GM12801 (cell line): ENCODE data around the gene TRPM3.

ENCODE experiments used
- TF ChIP-seq, protein P1 (sequence below): IDR thresholded peaks from one replicate; pipeline ENCODE4 v1.5.1; 2011; ENCODE audit warnings: control low read depth; ENCODE audit not compliant: insufficient read length; ENCODE audit errors: extremely low read depth

The TRPM3 gene

DNA sequence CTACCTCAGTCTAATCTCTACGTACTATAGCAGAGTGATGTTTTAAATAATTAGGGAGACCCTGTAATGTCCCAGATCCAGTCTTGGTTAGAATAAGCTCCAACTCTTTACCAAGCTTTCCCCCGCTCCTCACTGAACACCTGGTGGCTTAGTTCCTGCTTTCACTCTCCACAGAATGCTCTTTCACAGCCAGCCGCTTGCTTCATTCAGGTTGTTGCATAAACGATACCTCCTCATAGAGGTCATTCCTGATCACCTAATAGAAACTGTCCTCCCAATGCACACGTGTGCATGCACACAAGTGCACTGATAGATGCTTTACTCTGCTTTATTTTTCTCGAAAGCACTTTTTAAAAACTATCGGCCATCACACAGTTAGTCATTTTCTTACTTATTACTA, 298.1 kb downstream of the TRPM3 start:
- TF ChIP-seq, protein P1, sequence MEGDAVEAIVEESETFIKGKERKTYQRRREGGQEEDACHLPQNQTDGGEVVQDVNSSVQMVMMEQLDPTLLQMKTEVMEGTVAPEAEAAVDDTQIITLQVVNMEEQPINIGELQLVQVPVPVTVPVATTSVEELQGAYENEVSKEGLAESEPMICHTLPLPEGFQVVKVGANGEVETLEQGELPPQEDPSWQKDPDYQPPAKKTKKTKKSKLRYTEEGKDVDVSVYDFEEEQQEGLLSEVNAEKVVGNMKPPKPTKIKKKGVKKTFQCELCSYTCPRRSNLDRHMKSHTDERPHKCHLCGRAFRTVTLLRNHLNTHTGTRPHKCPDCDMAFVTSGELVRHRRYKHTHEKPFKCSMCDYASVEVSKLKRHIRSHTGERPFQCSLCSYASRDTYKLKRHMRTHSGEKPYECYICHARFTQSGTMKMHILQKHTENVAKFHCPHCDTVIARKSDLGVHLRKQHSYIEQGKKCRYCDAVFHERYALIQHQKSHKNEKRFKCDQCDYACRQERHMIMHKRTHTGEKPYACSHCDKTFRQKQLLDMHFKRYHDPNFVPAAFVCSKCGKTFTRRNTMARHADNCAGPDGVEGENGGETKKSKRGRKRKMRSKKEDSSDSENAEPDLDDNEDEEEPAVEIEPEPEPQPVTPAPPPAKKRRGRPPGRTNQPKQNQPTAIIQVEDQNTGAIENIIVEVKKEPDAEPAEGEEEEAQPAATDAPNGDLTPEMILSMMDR = no peak

DNA sequence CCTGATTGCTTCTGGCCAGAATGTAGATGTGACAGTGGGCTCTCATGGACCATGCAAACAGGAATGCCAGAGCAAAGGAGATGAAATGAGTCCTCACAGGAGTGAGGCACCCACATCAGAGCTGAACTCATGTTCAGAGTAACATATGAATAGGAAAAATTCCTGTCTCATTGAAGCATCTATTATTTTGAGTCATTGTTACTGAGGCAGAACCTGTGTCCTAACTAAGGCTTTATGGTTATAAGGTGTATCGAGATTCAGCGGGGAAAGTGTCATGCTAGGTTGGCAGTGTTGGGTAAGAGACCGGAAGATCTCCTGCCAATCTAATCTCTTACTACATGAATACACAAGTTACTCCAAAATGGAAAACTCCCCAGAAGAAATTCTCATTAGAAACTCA, 304.1 kb downstream of the TRPM3 start:
- TF ChIP-seq, protein P1 = no peak

DNA sequence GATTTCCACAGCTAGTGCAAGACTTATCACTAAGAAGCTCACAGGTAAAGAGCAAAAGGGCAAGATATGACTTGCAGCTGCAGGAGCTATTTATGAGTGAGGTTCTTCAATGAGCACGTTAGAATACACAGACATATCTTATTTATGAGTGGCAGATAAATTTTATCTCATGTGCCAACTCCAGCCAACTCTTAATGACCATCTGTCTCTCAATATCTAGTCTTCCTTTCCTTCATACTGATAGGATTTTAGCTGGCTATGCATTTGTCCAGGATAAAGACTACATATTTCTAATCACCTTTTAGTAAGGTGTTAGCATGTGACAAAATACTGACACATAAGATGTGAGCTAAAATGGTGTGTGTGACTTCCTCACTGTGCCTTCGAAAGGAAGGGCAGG, 304.5 kb downstream of the TRPM3 start:
- TF ChIP-seq, protein P1 = no peak

DNA sequence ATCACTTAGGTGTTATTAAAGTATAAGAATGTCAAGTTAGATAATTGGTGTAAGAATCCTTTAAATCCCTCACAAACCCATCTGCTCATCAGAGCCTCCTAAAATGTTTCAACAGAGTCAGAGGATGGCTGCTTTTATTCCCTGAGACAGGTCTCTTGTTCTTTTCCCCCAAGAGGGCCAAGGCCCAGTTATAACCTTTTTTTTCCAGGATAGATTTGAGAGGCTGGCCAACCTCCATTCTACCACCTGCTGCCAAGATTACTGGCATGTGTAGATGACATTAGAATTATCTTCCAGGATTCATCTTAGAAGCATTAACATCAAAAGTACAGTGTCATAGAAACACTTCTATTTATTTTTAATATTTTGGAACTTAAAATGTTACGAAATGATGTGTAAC, 305.1 kb downstream of the TRPM3 start:
- TF ChIP-seq, protein P1 = no peak

DNA sequence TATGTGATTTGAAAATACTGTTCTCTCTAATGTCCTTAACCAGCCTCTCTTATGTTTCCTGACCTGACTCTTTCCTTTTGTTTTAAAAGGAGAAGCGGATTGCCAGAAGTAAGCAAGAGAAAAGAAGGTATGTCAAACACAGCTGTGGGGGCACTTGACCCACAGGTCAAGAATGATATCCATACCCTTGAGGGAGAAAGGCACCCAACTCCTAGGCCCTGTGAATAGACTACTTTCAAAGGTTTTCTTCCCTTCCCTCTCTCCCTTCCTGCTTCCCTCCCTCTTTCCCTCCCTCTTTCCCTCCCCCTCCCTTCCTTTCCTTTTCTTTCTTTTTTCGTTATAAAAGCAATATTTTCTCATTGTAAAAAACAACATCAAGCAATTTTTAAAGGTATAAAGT, 306.8 kb downstream of the TRPM3 start:
- TF ChIP-seq, protein P1 = no peak

DNA sequence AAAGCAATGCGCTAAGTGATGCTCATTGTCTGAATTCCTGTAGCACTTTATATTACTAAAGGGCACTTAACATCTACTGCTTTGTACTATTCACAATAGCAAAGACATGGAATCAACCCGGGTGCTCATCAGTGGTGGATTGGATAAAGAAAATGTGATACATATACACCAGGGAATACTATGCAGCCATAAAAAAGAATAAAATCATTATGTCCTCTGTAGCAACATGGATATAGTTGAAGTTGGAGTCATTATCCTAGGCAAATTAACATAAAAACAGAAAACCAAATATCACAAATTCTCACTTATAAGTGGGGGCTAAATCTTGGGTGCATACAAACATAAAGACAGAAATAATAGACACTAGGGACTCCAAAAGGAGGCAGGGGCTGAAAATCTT, 308.3 kb downstream of the TRPM3 start:
- TF ChIP-seq, protein P1 = no peak

DNA sequence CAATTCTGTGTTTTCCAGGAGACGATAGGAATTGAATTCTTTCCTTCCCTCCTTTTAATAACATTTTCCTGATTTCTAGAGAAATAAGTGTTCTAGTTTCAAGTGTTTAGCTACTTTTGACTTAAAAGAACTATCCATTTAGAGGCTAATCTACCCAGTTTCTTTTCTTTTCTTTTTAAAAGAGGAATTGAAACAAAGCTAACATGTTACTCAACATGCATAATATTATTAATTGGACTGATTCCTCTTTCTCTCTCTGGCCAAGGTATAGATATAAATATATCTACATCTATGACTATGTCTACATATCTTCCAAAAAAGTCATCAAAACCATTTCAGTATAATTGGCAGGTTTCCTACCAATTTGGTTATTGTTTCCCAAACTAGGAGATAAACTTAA, 309.8 kb downstream of the TRPM3 start:
- TF ChIP-seq, protein P1 = no peak

DNA sequence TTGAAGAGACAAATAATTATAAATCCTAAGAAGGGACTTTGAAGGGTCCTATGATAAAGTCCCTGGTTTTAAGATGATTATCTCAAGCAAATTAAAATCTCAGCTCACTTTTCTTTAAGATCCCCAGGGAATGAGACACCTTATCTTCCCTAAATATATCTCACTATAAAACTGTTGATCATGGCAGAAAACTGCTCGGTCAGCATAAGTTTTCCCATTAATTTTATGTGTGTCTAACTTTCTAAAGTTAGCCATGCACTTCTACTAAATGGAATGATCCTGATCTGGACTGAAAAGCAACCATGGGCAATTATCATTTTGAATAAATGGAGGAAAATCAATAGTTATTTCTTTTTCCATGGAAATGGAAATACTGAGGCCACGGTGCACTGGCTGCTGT, 314.5 kb downstream of the TRPM3 start:
- TF ChIP-seq, protein P1 = no peak
